Astrocyte (in vitro differentiated cells and primary cell): ENCODE data around the gene PCLO.

ENCODE experiments used
- EZH2 ChIP-seq: IDR thresholded peaks from 2 replicates; pipeline ENCODE4 v1.6.1; 2012; ENCODE audit warnings: mild to moderate bottlenecking, low read length, inconsistent platforms; ENCODE audit not compliant: insufficient read depth
- TF ChIP-seq, protein P1 (sequence below): IDR thresholded peaks from 2 replicates; pipeline ENCODE4 v1.5.1; 2011; ENCODE audit warnings: low read depth, mild to moderate bottlenecking, inconsistent platforms, low read length, moderate library complexity; ENCODE audit not compliant: insufficient read depth

- TF ChIP-seq, protein P1, sequence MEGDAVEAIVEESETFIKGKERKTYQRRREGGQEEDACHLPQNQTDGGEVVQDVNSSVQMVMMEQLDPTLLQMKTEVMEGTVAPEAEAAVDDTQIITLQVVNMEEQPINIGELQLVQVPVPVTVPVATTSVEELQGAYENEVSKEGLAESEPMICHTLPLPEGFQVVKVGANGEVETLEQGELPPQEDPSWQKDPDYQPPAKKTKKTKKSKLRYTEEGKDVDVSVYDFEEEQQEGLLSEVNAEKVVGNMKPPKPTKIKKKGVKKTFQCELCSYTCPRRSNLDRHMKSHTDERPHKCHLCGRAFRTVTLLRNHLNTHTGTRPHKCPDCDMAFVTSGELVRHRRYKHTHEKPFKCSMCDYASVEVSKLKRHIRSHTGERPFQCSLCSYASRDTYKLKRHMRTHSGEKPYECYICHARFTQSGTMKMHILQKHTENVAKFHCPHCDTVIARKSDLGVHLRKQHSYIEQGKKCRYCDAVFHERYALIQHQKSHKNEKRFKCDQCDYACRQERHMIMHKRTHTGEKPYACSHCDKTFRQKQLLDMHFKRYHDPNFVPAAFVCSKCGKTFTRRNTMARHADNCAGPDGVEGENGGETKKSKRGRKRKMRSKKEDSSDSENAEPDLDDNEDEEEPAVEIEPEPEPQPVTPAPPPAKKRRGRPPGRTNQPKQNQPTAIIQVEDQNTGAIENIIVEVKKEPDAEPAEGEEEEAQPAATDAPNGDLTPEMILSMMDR: no peak
- TF ChIP-seq EZH2: no peak
These were observed 177.4 kb downstream of the PCLO start for GRCh38 chr7:82985144-82985802.
